ENCODE results near the gene MACROD1. TPM values are rescaled to one million over a fixed set of nuclear protein-coding genes. Genes with fewer than 3 reads are reported as not detected.

MACROD1 gene
- polyA plus RNA-seq, 1 donor (not counting 4 experiments of a cell fraction or from before 2014, with no cell fraction given): 4.6 TPM

DNA sequence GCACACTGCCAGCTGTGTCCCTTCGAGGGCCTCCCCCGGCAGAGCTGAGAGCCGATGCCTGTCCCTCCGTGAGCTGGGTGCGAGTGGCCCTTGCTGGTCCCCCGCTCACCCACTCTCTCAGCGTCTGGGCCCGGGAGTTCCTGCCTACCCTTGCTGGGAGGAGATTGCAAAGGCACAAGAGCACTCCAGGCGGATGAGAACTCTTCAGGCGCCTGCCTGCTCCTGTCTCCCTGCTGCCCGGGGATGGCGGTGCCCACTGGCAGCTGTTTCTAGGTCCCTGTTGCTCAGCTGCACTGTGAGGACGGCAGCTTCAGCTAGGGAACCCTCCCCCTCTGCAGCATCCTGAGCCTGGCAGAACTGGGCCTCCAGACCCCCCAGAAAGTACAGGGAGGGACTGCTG lies 69.1 kb downstream of the MACROD1 start:
- Histone ChIP-seq H3K79me2 (ENCODE audit: control insufficient read depth, insufficient read depth, low read length) (no peaks in the 10 kb centered on the region), H3K4me2 (ENCODE audit: control insufficient read depth, extremely low read depth, insufficient read depth, low read depth, low read length) (no peak overlapping the region), H3K4me1 (ENCODE audit: control insufficient read depth, extremely low read depth, insufficient read depth, low read length) (peaks cover 4% of the 10 kb centered on the region), H3K27ac (ENCODE audit: control insufficient read depth, insufficient read depth, low read length) (no peak overlapping the region), H3K4me3 (ENCODE audit: control insufficient read depth in 2 of 3, extremely low read depth in 1 of 3, insufficient read depth in 2 of 3, low read depth in 1 of 3, low read length in 3 of 3) (no peak overlapping the region), H3K9ac (ENCODE audit: control insufficient read depth, extremely low read depth, insufficient read depth, low read length) (no peak overlapping the region), H4K20me1 (ENCODE audit: control insufficient read depth, extremely low read depth, insufficient read depth, low read length) (no peaks in the 10 kb centered on the region), H3K9me3 (ENCODE audit: control insufficient read depth, low read depth, low read length) (no peaks in the 10 kb centered on the region), H2AFZ (ENCODE audit: control insufficient read depth, low read length) (no peak overlapping the region), H3K36me3 (ENCODE audit: control insufficient read depth in 2 of 2, extremely low read depth in 1 of 2, insufficient read depth in 2 of 2, low read length in 2 of 2) (no peaks in the 10 kb centered on the region), H3K9me1 (ENCODE audit: control insufficient read depth, extremely low read depth, insufficient read depth, low read length) (no peaks in the 10 kb centered on the region), H3K27me3 (ENCODE audit: control insufficient read depth, extremely low read depth, insufficient read depth, low read length) (peaks cover 21% of the 10 kb centered on the region)
- DNase-seq (ENCODE audit: low read depth, low spot score) (no peak), FAIRE-seq (no peak)
- dilution Hi-C loops (cut with MboI; ENCODE audit: extremely low pct_ligation_motif_present, low sequenced_read_pairs): no loop called here
- no peak for TF ChIP-seq CTCF (optimal IDR thresholded peaks at IDR 0.05 in 1 of 3, IDR thresholded peaks at IDR 0.05 in 1 of 3, conservative IDR thresholded peaks at IDR 0.05 in 1 of 3; ENCODE audit: extremely low read depth in 1 of 3, insufficient read depth in 2 of 3, low read length in 3 of 3)
- no peak for TF ChIP-seq EZH2 (IDR thresholded peaks at IDR 0.05; ENCODE audit: low read length)

GRCh38 chr11:64095949-64096348 lies 70.0 kb downstream of the MACROD1 start:
- H3K4me3 ChIP-seq (ENCODE audit: control insufficient read depth in 2 of 3, extremely low read depth in 1 of 3, insufficient read depth in 2 of 3, low read depth in 1 of 3, low read length in 3 of 3): no peak overlapping the region
- no peaks in the 10 kb centered on the region for H3K9me1 ChIP-seq (ENCODE audit: control insufficient read depth, extremely low read depth, insufficient read depth, low read length)
- H4K20me1 ChIP-seq (ENCODE audit: control insufficient read depth, extremely low read depth, insufficient read depth, low read length): no peaks in the 10 kb centered on the region
- H3K4me2 ChIP-seq (ENCODE audit: control insufficient read depth, extremely low read depth, insufficient read depth, low read depth, low read length): no peak overlapping the region
- no peak overlapping the region for H2AFZ ChIP-seq (ENCODE audit: control insufficient read depth, low read length)
- no peak overlapping the region for H3K27ac ChIP-seq (ENCODE audit: control insufficient read depth, insufficient read depth, low read length)
- H3K9me3 ChIP-seq (ENCODE audit: control insufficient read depth, low read depth, low read length): no peaks in the 10 kb centered on the region
- DNase-seq (ENCODE audit: low read depth, low spot score) (no peak), FAIRE-seq (no peak)
- H3K27me3 ChIP-seq (ENCODE audit: control insufficient read depth, extremely low read depth, insufficient read depth, low read length): peaks cover 17% of the 10 kb centered on the region
- dilution Hi-C loops (cut with MboI; ENCODE audit: extremely low pct_ligation_motif_present, low sequenced_read_pairs): no loop called here
- TF ChIP-seq CTCF (optimal IDR thresholded peaks at IDR 0.05 in 1 of 3, IDR thresholded peaks at IDR 0.05 in 1 of 3, conservative IDR thresholded peaks at IDR 0.05 in 1 of 3; ENCODE audit: extremely low read depth in 1 of 3, insufficient read depth in 2 of 3, low read length in 3 of 3): no peak
- TF ChIP-seq EZH2 (IDR thresholded peaks at IDR 0.05; ENCODE audit: low read length): no peak
- H3K9ac ChIP-seq (ENCODE audit: control insufficient read depth, extremely low read depth, insufficient read depth, low read length): no peak overlapping the region
- H3K4me1 ChIP-seq (ENCODE audit: control insufficient read depth, extremely low read depth, insufficient read depth, low read length): peaks cover 4% of the 10 kb centered on the region
- no peaks in the 10 kb centered on the region for H3K79me2 ChIP-seq (ENCODE audit: control insufficient read depth, insufficient read depth, low read length)
- H3K36me3 ChIP-seq (ENCODE audit: control insufficient read depth in 2 of 2, extremely low read depth in 1 of 2, insufficient read depth in 2 of 2, low read length in 2 of 2): no peaks in the 10 kb centered on the region

Data from keratinocyte (primary cell).